H9 (cell line): ENCODE measurements around the gene PARD3. TPM values are rescaled to one million over a fixed set of nuclear protein-coding genes. Genes with fewer than 3 reads are reported as not detected.

Experiments used
- DNase-seq: peaks from one replicate; pipeline ENCODE4 v3.0.0-alpha.2; 2017
- H2AFZ ChIP-seq: one replicate; pipeline ENCODE4 v1.6.1; 2013; ENCODE audit warnings: mild to moderate bottlenecking, low read length, control low read depth, moderate library complexity
- H2AK5ac ChIP-seq: 2 replicates; pipeline ENCODE4 v1.6.1; 2013; ENCODE audit warnings: low read length, control low read depth, mixed read lengths; ENCODE audit not compliant: insufficient read length
- H2BK120ac ChIP-seq: one replicate; pipeline ENCODE4 v1.6.1; 2013; ENCODE audit warnings: low read depth, mild to moderate bottlenecking, low read length, control low read depth, inconsistent platforms; ENCODE audit not compliant: poor library complexity, severe bottlenecking
- H2BK12ac ChIP-seq: 2 replicates; pipeline ENCODE4 v1.6.1; 2013; ENCODE audit warnings: low read length, control low read depth, mixed read lengths, low read depth; ENCODE audit not compliant: insufficient read length
- H2BK15ac ChIP-seq: 2 replicates; pipeline ENCODE4 v1.6.1; 2013; ENCODE audit warnings: low read depth, low read length, control low read depth
- H2BK20ac ChIP-seq: one replicate; pipeline ENCODE4 v1.6.1; 2013; ENCODE audit warnings: low read depth, mild to moderate bottlenecking, low read length, control low read depth, inconsistent platforms; ENCODE audit not compliant: poor library complexity, severe bottlenecking
- H2BK5ac ChIP-seq: 2 replicates; pipeline ENCODE4 v1.6.1; 2013; ENCODE audit warnings: low read length, control low read depth, mixed read lengths; ENCODE audit not compliant: insufficient read length
- H3K14ac ChIP-seq: 2 replicates; pipeline ENCODE4 v1.6.1; 2013; ENCODE audit warnings: low read length, control low read depth; ENCODE audit not compliant: insufficient read depth
- H3K18ac ChIP-seq: 2 replicates; pipeline ENCODE4 v1.6.1; 2013; ENCODE audit warnings: low read depth, mild to moderate bottlenecking, mixed read lengths, low read length, control low read depth; ENCODE audit not compliant: insufficient read length
- H3K23ac ChIP-seq: 2 replicates; pipeline ENCODE4 v1.6.1; 2013; ENCODE audit warnings: low read length, control low read depth, mixed read lengths, low read depth; ENCODE audit not compliant: insufficient read length
- H3K23me2 ChIP-seq: 2 replicates; pipeline ENCODE4 v1.6.1; 2013; ENCODE audit warnings: low read depth, mild to moderate bottlenecking, mixed read lengths, low read length, control low read depth; ENCODE audit not compliant: insufficient read length, poor library complexity, severe bottlenecking
- H3K27ac ChIP-seq: 2 replicates; pipeline ENCODE4 v1.5.1; 2013; ENCODE audit warnings: low read length, control low read depth, mixed read lengths, low read depth; ENCODE audit not compliant: insufficient read length
- H3K27me3 ChIP-seq: 2 replicates; pipeline ENCODE4 v1.6.1; 2013; ENCODE audit warnings: low read length, control low read depth, inconsistent platforms; ENCODE audit not compliant: insufficient read depth
- H3K4ac ChIP-seq: 2 replicates; pipeline ENCODE4 v1.6.1; 2013; ENCODE audit warnings: low read depth, mild to moderate bottlenecking, control low read depth, inconsistent platforms, low read length, moderate library complexity
- H3K4me1 ChIP-seq: 2 replicates; pipeline ENCODE4 v1.6.1; 2013; ENCODE audit warnings: low read length, control low read depth, inconsistent platforms; ENCODE audit not compliant: insufficient read depth
- H3K4me2 ChIP-seq: 2 replicates; pipeline ENCODE4 v1.6.1; 2013; ENCODE audit warnings: low read length, control low read depth, mixed read lengths; ENCODE audit not compliant: insufficient read length, insufficient read depth
- H3K56ac ChIP-seq: 2 replicates; pipeline ENCODE4 v1.6.1; 2013; ENCODE audit warnings: low read depth, mild to moderate bottlenecking, mixed read lengths, low read length, control low read depth; ENCODE audit not compliant: insufficient read length
- H3K79me1 ChIP-seq: 2 replicates; pipeline ENCODE4 v1.6.1; 2013; ENCODE audit warnings: low read depth, mild to moderate bottlenecking, moderate library complexity, low read length, control low read depth, inconsistent platforms; ENCODE audit not compliant: insufficient read depth, poor library complexity, severe bottlenecking
- H3K79me2 ChIP-seq: 2 replicates; pipeline ENCODE4 v1.6.1; 2013; ENCODE audit warnings: low read length, control low read depth, inconsistent platforms; ENCODE audit not compliant: insufficient read depth
- H3K9ac ChIP-seq: 2 replicates; pipeline ENCODE4 v1.6.1; 2013; ENCODE audit warnings: low read length, control low read depth, mixed read lengths; ENCODE audit not compliant: insufficient read length; ENCODE audit errors: extremely low read depth
- H3K9me3 ChIP-seq: one replicate; pipeline ENCODE4 v1.6.1; 2013; ENCODE audit warnings: low read depth, low read length, inconsistent platforms; ENCODE audit not compliant: control insufficient read depth
- H3T11ph ChIP-seq: one replicate; pipeline ENCODE4 v1.6.1; 2013; ENCODE audit warnings: mild to moderate bottlenecking, low read length, control low read depth, inconsistent platforms
- H4K20me1 ChIP-seq: one replicate; pipeline ENCODE4 v1.6.1; 2013; ENCODE audit not compliant: control insufficient read depth, insufficient read length, insufficient read depth
- H4K5ac ChIP-seq: 2 replicates; pipeline ENCODE4 v1.6.1; 2013; ENCODE audit warnings: low read depth, mild to moderate bottlenecking, mixed read lengths, low read length, control low read depth; ENCODE audit not compliant: insufficient read length
- H4K8ac ChIP-seq: replicated peaks from 2 replicates; pipeline ENCODE4 v1.6.1; 2013; ENCODE audit warnings: low read length, control low read depth, mixed read lengths, low read depth; ENCODE audit not compliant: insufficient read length
- H4K91ac ChIP-seq: 2 replicates; pipeline ENCODE4 v1.6.1; 2013; ENCODE audit warnings: low read depth, mild to moderate bottlenecking, moderate library complexity, mixed read lengths, low read length, control low read depth; ENCODE audit not compliant: insufficient read length
- H3K27ac Mint-ChIP-seq, 3 experiments: 2 replicates in 2 of 3; 3 replicates in 1 of 3; pipeline ENCODE4 v1.8.0; 2020 to 2021; ENCODE audit warnings: mixed read lengths in 3 of 3, mild to moderate bottlenecking in 1 of 3, moderate library complexity in 1 of 3
- H3K27me3 Mint-ChIP-seq: 2 replicates; pipeline ENCODE4 v1.8.0; 2021; ENCODE audit warnings: low read depth, mild to moderate bottlenecking, moderate library complexity, mixed read lengths
- H3K36me3 Mint-ChIP-seq, 3 experiments: 2 replicates in 2 of 3; 3 replicates in 1 of 3; pipeline ENCODE4 v1.8.0; 2020 to 2021; ENCODE audit warnings: low read depth in 3 of 3, mixed read lengths in 3 of 3; ENCODE audit not compliant: insufficient read depth in 1 of 3
- H3K4me1 Mint-ChIP-seq, 2 experiments: 2 replicates each; pipeline ENCODE4 v1.8.0; 2020; ENCODE audit warnings: mixed read lengths in 2 of 2
- H3K4me3 Mint-ChIP-seq, 2 experiments: 2 replicates in 1 of 2; 3 replicates in 1 of 2; pipeline ENCODE4 v1.8.0; 2020 to 2021; ENCODE audit warnings: mild to moderate bottlenecking in 2 of 2, mixed read lengths in 2 of 2, moderate library complexity in 1 of 2
- H3K9me3 Mint-ChIP-seq, 2 experiments: 2 replicates in 1 of 2; 3 replicates in 1 of 2; pipeline ENCODE4 v1.8.0; 2020; ENCODE audit warnings: mild to moderate bottlenecking in 2 of 2, mixed read lengths in 2 of 2, moderate library complexity in 1 of 2
- WGBS: extraction: QIAGEN DNeasy Blood & Tissue Kit; methylation state at CpG from one replicate; pipeline ENCODE4 v1.1.7; 2013; ENCODE audit warnings: missing lambda C conversion rate, low lambda C conversion rate, mixed read lengths; ENCODE audit not compliant: insufficient read length; ENCODE audit errors: extremely low coverage; 5-methylcytosine and 5-hydroxymethylcytosine counted together
- total RNA-seq: library from RNA; stranded (reverse); gene quantifications from 2 replicates; pipeline ENCODE4 v1.2.1, GENCODE V29; 2021
- TF ChIP-seq, protein P1 (sequence below): fragments of 200-600 bp; sonication (generic); conservative IDR thresholded peaks from 3 replicates; pipeline ENCODE4 v1.8.0; 2021; ENCODE audit warnings: antibody characterized with exemption, mild to moderate bottlenecking

PARD3 gene
- total RNA-seq, 1 experiment from 2014 or later: 44.7 TPM

DNA sequence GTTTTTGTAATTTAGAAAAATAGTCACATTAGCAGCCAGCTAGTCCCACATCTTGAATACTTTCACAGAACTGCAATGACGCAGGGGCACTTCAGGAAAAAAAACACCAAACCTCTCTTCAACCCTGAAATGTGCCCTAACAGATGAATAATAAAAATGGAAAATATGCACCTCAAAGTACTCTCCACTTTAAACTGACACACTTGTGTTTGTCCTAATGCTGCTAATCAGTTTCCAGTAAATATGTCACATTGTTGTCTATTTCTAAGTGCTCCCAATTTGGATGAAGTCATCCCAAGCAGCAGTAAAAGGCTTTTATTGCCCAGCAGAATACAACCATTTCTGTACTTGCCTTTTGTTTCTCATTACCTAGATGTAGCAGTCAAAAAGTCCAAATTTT lies 86.7 kb downstream of the PARD3 start:
- H3K4me1 Mint-ChIP-seq: peaks cover 28 to 32% of the 10 kb centered on the region in 2 experiments
- H3K4me1 ChIP-seq: no peaks in the 10 kb centered on the region
- peaks cover 4% of the 10 kb centered on the region; the same call in 1 of the 2 replicates for H3K79me2 ChIP-seq
- H3K23ac ChIP-seq: no peak overlapping the region
- no peak for DNase-seq
- H3K4me2 ChIP-seq: no peak overlapping the region
- H3K14ac ChIP-seq: no peak overlapping the region
- H3K9me3 ChIP-seq: no peaks in the 10 kb centered on the region
- H3K27me3 ChIP-seq: no peaks in the 10 kb centered on the region
- no peaks in the 10 kb centered on the region; a peak in 2 of 7 replicates for H3K36me3 Mint-ChIP-seq
- WGBS: no CpG with 5 or more reads among the region's 1 CpG
- no peak overlapping the region for H3T11ph ChIP-seq
- H3K9me3 Mint-ChIP-seq: no peaks in the 10 kb centered on the region
- no peak overlapping the region for H3K56ac ChIP-seq
- H4K8ac ChIP-seq: no peak overlapping the region
- H4K91ac ChIP-seq: no peak overlapping the region
- no peak overlapping the region for H3K27ac Mint-ChIP-seq
- no peak overlapping the region for H2BK120ac ChIP-seq
- H3K23me2 ChIP-seq: no peaks in the 10 kb centered on the region
- no peak overlapping the region for H3K4ac ChIP-seq
- H3K9ac ChIP-seq: no peak overlapping the region
- H2BK5ac ChIP-seq: no peak overlapping the region
- H4K20me1 ChIP-seq: no peaks in the 10 kb centered on the region
- H3K4me3 Mint-ChIP-seq: no peak overlapping the region
- peaks cover 7% of the 10 kb centered on the region for H3K79me1 ChIP-seq
- H2AK5ac ChIP-seq: no peak overlapping the region
- no peak overlapping the region for H2BK12ac ChIP-seq
- no peak overlapping the region for H2BK20ac ChIP-seq
- H3K27ac ChIP-seq: no peak overlapping the region
- H2BK15ac ChIP-seq: no peak overlapping the region
- TF ChIP-seq, protein P1, sequence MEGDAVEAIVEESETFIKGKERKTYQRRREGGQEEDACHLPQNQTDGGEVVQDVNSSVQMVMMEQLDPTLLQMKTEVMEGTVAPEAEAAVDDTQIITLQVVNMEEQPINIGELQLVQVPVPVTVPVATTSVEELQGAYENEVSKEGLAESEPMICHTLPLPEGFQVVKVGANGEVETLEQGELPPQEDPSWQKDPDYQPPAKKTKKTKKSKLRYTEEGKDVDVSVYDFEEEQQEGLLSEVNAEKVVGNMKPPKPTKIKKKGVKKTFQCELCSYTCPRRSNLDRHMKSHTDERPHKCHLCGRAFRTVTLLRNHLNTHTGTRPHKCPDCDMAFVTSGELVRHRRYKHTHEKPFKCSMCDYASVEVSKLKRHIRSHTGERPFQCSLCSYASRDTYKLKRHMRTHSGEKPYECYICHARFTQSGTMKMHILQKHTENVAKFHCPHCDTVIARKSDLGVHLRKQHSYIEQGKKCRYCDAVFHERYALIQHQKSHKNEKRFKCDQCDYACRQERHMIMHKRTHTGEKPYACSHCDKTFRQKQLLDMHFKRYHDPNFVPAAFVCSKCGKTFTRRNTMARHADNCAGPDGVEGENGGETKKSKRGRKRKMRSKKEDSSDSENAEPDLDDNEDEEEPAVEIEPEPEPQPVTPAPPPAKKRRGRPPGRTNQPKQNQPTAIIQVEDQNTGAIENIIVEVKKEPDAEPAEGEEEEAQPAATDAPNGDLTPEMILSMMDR: no peak
- H3K18ac ChIP-seq: no peak overlapping the region
- H4K5ac ChIP-seq: no peak overlapping the region
- H2AFZ ChIP-seq: no peak overlapping the region
- H3K27me3 Mint-ChIP-seq: no peaks in the 10 kb centered on the region
